Neuron (in vitro differentiated cells): ENCODE measurements around the gene UGT1A4.

ENCODE experiments used
- H2AFZ ChIP-seq: one replicate; pipeline ENCODE4 v1.6.1; 2013; ENCODE audit warnings: low read depth, mild to moderate bottlenecking, inconsistent platforms, low read length, moderate library complexity
- H3K27me3 ChIP-seq: one replicate; pipeline ENCODE4 v1.6.1; 2013; ENCODE audit warnings: low read length; ENCODE audit not compliant: insufficient read depth
- H3K36me3 ChIP-seq: one replicate; pipeline ENCODE4 v1.6.1; 2013; ENCODE audit warnings: low read length; ENCODE audit not compliant: insufficient read depth
- H3K4me1 ChIP-seq: one replicate; pipeline ENCODE4 v1.6.1; 2013; ENCODE audit warnings: low read length; ENCODE audit not compliant: insufficient read depth
- H3K4me3 ChIP-seq: 2 replicates; pipeline ENCODE4 v1.5.1; 2013; ENCODE audit warnings: mild to moderate bottlenecking, low read length, moderate library complexity
- H3K9me3 ChIP-seq: one replicate; pipeline ENCODE4 v1.6.1; 2013; ENCODE audit warnings: low read length

Gene UGT1A4

GRCh38 chr2:233718552-233718951 is at the start of gene UGT1A4:
TSS of gene UGT1A4 (plus strand) at chr2:233718736. CDS start at chr2:233718821, 85 bp downstream.
- no peak within 1 kb of the TSS for H2AFZ ChIP-seq
- no peaks in the 10 kb centered on the region for H3K9me3 ChIP-seq
- H3K4me3 ChIP-seq: no peak within 1 kb of the TSS
- no peaks in the 10 kb centered on the region for H3K36me3 ChIP-seq
- peaks cover 5% of the 10 kb centered on the region for H3K4me1 ChIP-seq
- H3K27me3 ChIP-seq: no peaks in the 10 kb centered on the region

- Histone ChIP-seq H3K36me3 (no peaks in the 10 kb centered on the region), H3K4me1 (no peaks in the 10 kb centered on the region), H3K4me3 (no peak within 1 kb of the TSS), H3K9me3 (peaks cover 2% of the 10 kb centered on the region), H2AFZ (no peak within 1 kb of the TSS), H3K27me3 (no peaks in the 10 kb centered on the region)
These were observed 47.0 kb upstream of the UGT1A4 start, which contains the start of gene UGT1A9 for GRCh38 chr2:233671290-233672161. TSS of gene UGT1A9 (plus strand) at chr2:233671898. CDS start at chr2:233671935, 37 bp downstream.

- Histone ChIP-seq H3K27me3 (no peaks in the 10 kb centered on the region), H3K36me3 (no peaks in the 10 kb centered on the region), H3K4me1 (no peaks in the 10 kb centered on the region), H3K9me3 (peaks cover 2% of the 10 kb centered on the region), H2AFZ (no peak overlapping the region), H3K4me3 (no peak overlapping the region)
These were observed 45.6 kb upstream of the UGT1A4 start for GRCh38 chr2:233672886-233673285.

GRCh38 chr2:233673896-233674295 is 44.6 kb upstream of the UGT1A4 start:
- Histone ChIP-seq H2AFZ (no peak overlapping the region), H3K4me1 (no peaks in the 10 kb centered on the region), H3K4me3 (no peak overlapping the region), H3K36me3 (no peaks in the 10 kb centered on the region), H3K27me3 (no peaks in the 10 kb centered on the region), H3K9me3 (peaks cover 2% of the 10 kb centered on the region)

GRCh38 chr2:233674314-233674713 is 44.2 kb upstream of the UGT1A4 start:
- H2AFZ ChIP-seq: no peak overlapping the region
- H3K36me3 ChIP-seq: no peaks in the 10 kb centered on the region
- H3K4me3 ChIP-seq: no peak overlapping the region
- no peaks in the 10 kb centered on the region for H3K4me1 ChIP-seq
- no peaks in the 10 kb centered on the region for H3K27me3 ChIP-seq
- peaks cover 2% of the 10 kb centered on the region for H3K9me3 ChIP-seq

- Histone ChIP-seq H3K27me3 (no peaks in the 10 kb centered on the region), H3K36me3 (no peaks in the 10 kb centered on the region), H3K4me3 (no peak overlapping the region), H2AFZ (no peak overlapping the region), H3K4me1 (no peaks in the 10 kb centered on the region), H3K9me3 (peaks cover 2% of the 10 kb centered on the region)
These were observed 43.5 kb upstream of the UGT1A4 start for GRCh38 chr2:233674995-233675394.

GRCh38 chr2:233676046-233676445 is 42.5 kb upstream of the UGT1A4 start:
- H3K9me3 ChIP-seq: peaks cover 2% of the 10 kb centered on the region
- H3K27me3 ChIP-seq: no peaks in the 10 kb centered on the region
- H3K4me3 ChIP-seq: no peak overlapping the region
- H3K4me1 ChIP-seq: no peaks in the 10 kb centered on the region
- H2AFZ ChIP-seq: no peak overlapping the region
- no peaks in the 10 kb centered on the region for H3K36me3 ChIP-seq

- peak overlapping the region; percentile 48 for H2AFZ ChIP-seq
- H3K4me1 ChIP-seq: no peaks in the 10 kb centered on the region
- H3K36me3 ChIP-seq: no peaks in the 10 kb centered on the region
- no peaks in the 10 kb centered on the region for H3K9me3 ChIP-seq
- H3K4me3 ChIP-seq: no peak overlapping the region
- H3K27me3 ChIP-seq: no peaks in the 10 kb centered on the region
These were observed 39.3 kb upstream of the UGT1A4 start for GRCh38 chr2:233679196-233679595.

GRCh38 chr2:233680361-233681045 is 38.0 kb upstream of the UGT1A4 start:
- Histone ChIP-seq H3K27me3 (no peaks in the 10 kb centered on the region), H3K9me3 (no peaks in the 10 kb centered on the region), H3K4me3 (no peak overlapping the region), H3K4me1 (no peaks in the 10 kb centered on the region), H3K36me3 (no peaks in the 10 kb centered on the region), H2AFZ (no peak overlapping the region)

GRCh38 chr2:233681521-233682099 is 36.9 kb upstream of the UGT1A4 start, which contains the start of gene UGT1A7:
TSS of gene UGT1A7 (plus strand) at chr2:233681901. CDS start at chr2:233681938, 37 bp downstream.
- H3K9me3 ChIP-seq: no peaks in the 10 kb centered on the region
- H3K4me1 ChIP-seq: no peaks in the 10 kb centered on the region
- H3K36me3 ChIP-seq: no peaks in the 10 kb centered on the region
- no peak within 1 kb of the TSS for H2AFZ ChIP-seq
- H3K4me3 ChIP-seq: no peak within 1 kb of the TSS
- no peaks in the 10 kb centered on the region for H3K27me3 ChIP-seq

GRCh38 chr2:233684640-233685039 is 33.9 kb upstream of the UGT1A4 start:
- H3K4me1 ChIP-seq: no peaks in the 10 kb centered on the region
- no peaks in the 10 kb centered on the region for H3K27me3 ChIP-seq
- no peak overlapping the region for H3K4me3 ChIP-seq
- no peaks in the 10 kb centered on the region for H3K9me3 ChIP-seq
- no peaks in the 10 kb centered on the region for H3K36me3 ChIP-seq
- no peak overlapping the region for H2AFZ ChIP-seq

GRCh38 chr2:233686928-233687327 is 31.6 kb upstream of the UGT1A4 start:
- H3K27me3 ChIP-seq: no peaks in the 10 kb centered on the region
- H3K36me3 ChIP-seq: no peaks in the 10 kb centered on the region
- no peaks in the 10 kb centered on the region for H3K4me1 ChIP-seq

GRCh38 chr2:233688341-233688740 is 30.2 kb upstream of the UGT1A4 start:
- H3K4me1 ChIP-seq: no peaks in the 10 kb centered on the region
- H2AFZ ChIP-seq: no peak overlapping the region
- H3K36me3 ChIP-seq: no peaks in the 10 kb centered on the region
- H3K9me3 ChIP-seq: no peaks in the 10 kb centered on the region
- H3K4me3 ChIP-seq: no peak overlapping the region
- peaks cover 1% of the 10 kb centered on the region for H3K27me3 ChIP-seq

More at GRCh38 chr2:233686928-233687327, 31.6 kb upstream of the UGT1A4 start:
- Histone ChIP-seq H3K9me3 (no peaks in the 10 kb centered on the region), H3K4me3 (no peak overlapping the region), H2AFZ (no peak overlapping the region)
